ENCODE measurements around the gene MOB3C. TPM values are rescaled to one million over a fixed set of nuclear protein-coding genes. Genes with fewer than 3 reads are reported as not detected.

MOB3C gene
- total RNA-seq, 4 donors from 2014 or later: 22.4 to 30.8 (median 26.6) TPM

GRCh38 chr1:46650491-46650890 is 33.9 kb upstream of the MOB3C start:
- Histone ChIP-seq H3K36me3 (peaks cover 7 to 15% of the 10 kb centered on the region in 2 donors), H3K9me3 (no peaks in the 10 kb centered on the region), H3K4me3 (replicated peaks in 1 of 3) (no peak overlapping the region), H3K4me1 (no peaks in the 10 kb centered on the region), H3K27me3 (no peaks in the 10 kb centered on the region), H3K27ac (no peak overlapping the region)
- WGBS, 2 donors: 95 to 98% methylated on average over 3 of the region's 3 CpGs
- TF ChIP-seq POLR2A (IDR thresholded peaks at IDR 0.05) (no peak), CTCF (IDR thresholded peaks at IDR 0.05) (no peak)
- no peak for DNase-seq
- intact Hi-C loops (cut with DNase I): no loop called here

- 96 to 99% methylated on average over 2 of the region's 2 CpGs for WGBS, 2 donors
- Histone ChIP-seq H3K9me3 (no peaks in the 10 kb centered on the region), H3K4me3 (replicated peaks in 1 of 3) (no peak overlapping the region), H3K4me1 (no peaks in the 10 kb centered on the region), H3K27me3 (no peaks in the 10 kb centered on the region), H3K36me3 (peaks cover 7 to 10% of the 10 kb centered on the region in 2 donors), H3K27ac (no peak overlapping the region)
- intact Hi-C loops (cut with DNase I): no loop called here
- no peak for TF ChIP-seq CTCF (IDR thresholded peaks at IDR 0.05)
- TF ChIP-seq POLR2A (IDR thresholded peaks at IDR 0.05): no peak
- DNase-seq: no peak
Observed at GRCh38 chr1:46649764-46650163, 33.2 kb upstream of the MOB3C start.

- DNase-seq: no peak
- WGBS, 2 donors: 97 to 100% methylated on average over 3 of the region's 3 CpGs
- no peak overlapping the region for H3K27ac ChIP-seq
Observed at GRCh38 chr1:46647611-46648010, 31.0 kb upstream of the MOB3C start.

GRCh38 chr1:46646844-46647243 is 30.2 kb upstream of the MOB3C start:
- H3K9me3 ChIP-seq: no peaks in the 10 kb centered on the region
- 91 to 92% methylated on average over 2 of the region's 2 CpGs for WGBS, 2 donors
- H3K27me3 ChIP-seq: no peaks in the 10 kb centered on the region
- no peak for DNase-seq
- peaks cover 8 to 18% of the 10 kb centered on the region in 2 donors for H3K4me1 ChIP-seq
- H3K4me3 ChIP-seq (replicated peaks in 1 of 3): no peak overlapping the region
- H3K27ac ChIP-seq: no peak overlapping the region
- intact Hi-C loops (cut with DNase I): no loop called here
- peaks cover 3 to 7% of the 10 kb centered on the region in 2 donors for H3K36me3 ChIP-seq
- TF ChIP-seq POLR2A (IDR thresholded peaks at IDR 0.05) (no peak), CTCF (IDR thresholded peaks at IDR 0.05) (no peak)

More at GRCh38 chr1:46647611-46648010, 31.0 kb upstream of the MOB3C start:
- no peaks in the 10 kb centered on the region for H3K9me3 ChIP-seq
- intact Hi-C loops (cut with DNase I): no loop called here
- H3K27me3 ChIP-seq: no peaks in the 10 kb centered on the region
- TF ChIP-seq CTCF (IDR thresholded peaks at IDR 0.05) (no peak), POLR2A (IDR thresholded peaks at IDR 0.05) (no peak)
- H3K4me3 ChIP-seq (replicated peaks in 1 of 3): no peak overlapping the region
- peaks cover 8 to 14% of the 10 kb centered on the region in 2 donors for H3K4me1 ChIP-seq
- H3K36me3 ChIP-seq: peaks cover 7 to 9% of the 10 kb centered on the region in 2 donors

- TF ChIP-seq CTCF (IDR thresholded peaks at IDR 0.05) (no peak), POLR2A (IDR thresholded peaks at IDR 0.05) (no peak)
- Histone ChIP-seq H3K36me3 (peaks cover 2 to 7% of the 10 kb centered on the region in 2 donors), H3K4me1 (peaks cover 8 to 18% of the 10 kb centered on the region in 2 donors), H3K27ac (no peak overlapping the region), H3K9me3 (no peaks in the 10 kb centered on the region), H3K27me3 (no peaks in the 10 kb centered on the region), H3K4me3 (replicated peaks in 1 of 3) (no peak overlapping the region)
- DNase-seq: no peak
- intact Hi-C loops (cut with DNase I): no loop called here
- 92 to 94% methylated on average over 1 of the region's 1 CpG for WGBS, 2 donors
Observed at GRCh38 chr1:46646331-46646730, 29.7 kb upstream of the MOB3C start.
